Measurements from ENCODE around the gene GRIN2C. TPM values are rescaled to one million over a fixed set of nuclear protein-coding genes. Genes with fewer than 3 reads are reported as not detected.

Gene GRIN2C
- total and polyA plus RNA-seq, 2 donors (not counting 1 experiment from before 2014, with no cell fraction given): 0.01 to 0.50 TPM

DNA sequence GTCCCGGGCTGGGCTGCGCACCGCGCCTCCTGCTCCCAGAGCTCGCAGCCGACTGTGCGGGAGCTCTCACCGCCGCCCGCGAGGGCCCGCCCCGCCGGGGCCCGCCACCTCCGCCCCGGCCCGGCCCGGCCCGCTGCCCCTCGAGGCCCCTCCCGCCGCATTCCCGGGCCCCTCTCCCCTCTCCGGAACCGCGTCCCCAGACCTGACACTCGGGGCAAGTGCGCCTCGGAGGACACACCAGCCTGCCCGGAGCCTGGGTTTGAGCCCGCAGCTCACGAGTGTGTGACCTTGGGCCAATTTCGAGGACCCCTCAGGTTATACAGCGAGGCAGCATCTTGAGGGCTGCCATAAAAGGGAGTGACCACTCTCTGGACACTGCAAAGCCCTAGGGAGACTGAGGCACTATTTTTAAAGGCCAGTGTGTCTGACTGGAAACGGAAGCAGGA, 2.0 kb upstream of the GRIN2C start:
- peaks cover 45% of the 10 kb centered on the region for H3K27me3 ChIP-seq (ENCODE audit: control insufficient read depth, insufficient read depth, low read length)
- H3K4me2 ChIP-seq (ENCODE audit: extremely low read depth, insufficient read depth, low read length): peak overlapping the region; percentile 13
- H2AFZ ChIP-seq (ENCODE audit: low read length): no peak overlapping the region

DNA sequence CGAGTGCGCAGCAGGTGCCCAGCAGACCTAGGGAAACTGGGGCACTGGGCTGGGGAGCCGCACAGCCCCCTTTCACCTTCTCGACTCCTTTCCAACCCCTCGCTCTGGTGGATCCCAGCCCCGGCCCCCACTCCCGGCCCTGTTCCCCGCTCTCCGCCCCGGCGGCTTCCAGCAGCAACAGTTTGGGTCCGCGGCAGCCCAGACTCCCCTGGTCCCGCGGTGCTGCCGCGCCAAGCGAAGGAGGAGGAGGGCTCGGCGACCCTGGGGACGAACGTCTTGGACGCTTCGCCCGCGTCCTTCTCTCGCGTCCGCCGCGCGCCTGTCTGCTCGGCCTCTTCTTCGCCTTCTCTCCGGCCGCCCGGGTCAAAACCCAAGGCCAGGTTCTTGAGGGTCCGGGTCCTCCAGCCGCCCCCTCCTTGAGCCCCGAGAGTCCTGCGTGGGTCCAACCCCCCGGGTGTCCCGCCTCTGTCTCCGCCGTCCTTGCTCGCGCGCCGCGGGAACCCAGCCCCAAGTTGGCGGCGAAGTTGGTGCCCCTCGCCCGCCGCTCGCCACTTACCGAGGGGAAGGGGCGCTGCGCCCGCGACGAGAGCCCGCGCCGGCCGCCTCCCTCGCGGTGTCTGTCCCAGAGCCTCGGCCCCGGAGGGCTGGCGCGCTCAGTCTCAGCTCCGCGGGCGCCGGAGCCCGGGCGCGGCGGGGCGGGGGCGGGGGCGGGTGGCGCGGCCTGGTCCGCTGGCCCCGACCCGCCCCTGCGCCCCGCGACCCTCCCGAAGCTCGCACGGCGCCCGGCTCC, 1.4 kb upstream of the GRIN2C start:
- peak overlapping the region in 1 of 4 experiments; percentile 14 for H3K4me3 ChIP-seq (replicated peaks in 1 of 4; ENCODE audit: control extremely low read depth in 1 of 4, insufficient read depth in 1 of 4, low read depth in 3 of 4, low read length in 4 of 4)
- H3K36me3 ChIP-seq (ENCODE audit: control insufficient read depth, insufficient read depth, low read length): peaks cover 2% of the 10 kb centered on the region
- H3K9me3 ChIP-seq (ENCODE audit: control insufficient read depth, insufficient read depth, low read depth, low read length): no peaks in the 10 kb centered on the region
- H4K20me1 ChIP-seq (ENCODE audit: control insufficient read depth, extremely low read depth, insufficient read depth, low read length): no peaks in the 10 kb centered on the region
- TF ChIP-seq, protein P1, sequence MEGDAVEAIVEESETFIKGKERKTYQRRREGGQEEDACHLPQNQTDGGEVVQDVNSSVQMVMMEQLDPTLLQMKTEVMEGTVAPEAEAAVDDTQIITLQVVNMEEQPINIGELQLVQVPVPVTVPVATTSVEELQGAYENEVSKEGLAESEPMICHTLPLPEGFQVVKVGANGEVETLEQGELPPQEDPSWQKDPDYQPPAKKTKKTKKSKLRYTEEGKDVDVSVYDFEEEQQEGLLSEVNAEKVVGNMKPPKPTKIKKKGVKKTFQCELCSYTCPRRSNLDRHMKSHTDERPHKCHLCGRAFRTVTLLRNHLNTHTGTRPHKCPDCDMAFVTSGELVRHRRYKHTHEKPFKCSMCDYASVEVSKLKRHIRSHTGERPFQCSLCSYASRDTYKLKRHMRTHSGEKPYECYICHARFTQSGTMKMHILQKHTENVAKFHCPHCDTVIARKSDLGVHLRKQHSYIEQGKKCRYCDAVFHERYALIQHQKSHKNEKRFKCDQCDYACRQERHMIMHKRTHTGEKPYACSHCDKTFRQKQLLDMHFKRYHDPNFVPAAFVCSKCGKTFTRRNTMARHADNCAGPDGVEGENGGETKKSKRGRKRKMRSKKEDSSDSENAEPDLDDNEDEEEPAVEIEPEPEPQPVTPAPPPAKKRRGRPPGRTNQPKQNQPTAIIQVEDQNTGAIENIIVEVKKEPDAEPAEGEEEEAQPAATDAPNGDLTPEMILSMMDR (conservative IDR thresholded peaks at IDR 0.05 in 1 of 2, IDR thresholded peaks at IDR 0.05 in 1 of 2; ENCODE audit: low read depth in 1 of 2, low read length in 2 of 2): no peak
- peak; percentile 87 for TF ChIP-seq EZH2 (IDR thresholded peaks at IDR 0.05; ENCODE audit: low read length, missing control alignments)
- H2AFZ ChIP-seq (ENCODE audit: low read length): no peak overlapping the region
- no peak for DNase-seq (ENCODE audit: low read depth in 2 of 2)
- no peaks in the 10 kb centered on the region for H3K4me1 ChIP-seq (ENCODE audit: control insufficient read depth, extremely low read depth, insufficient read depth, low read length)
- H3K27ac ChIP-seq (ENCODE audit: insufficient read depth, low read length): no peak overlapping the region
- H3K9ac ChIP-seq (ENCODE audit: insufficient read depth, low read length): no peak overlapping the region
- no peaks in the 10 kb centered on the region for H3K79me2 ChIP-seq (ENCODE audit: control insufficient read depth, insufficient read depth, low read length)
- H3K4me2 ChIP-seq (ENCODE audit: extremely low read depth, insufficient read depth, low read length): no peak overlapping the region
- H3K27me3 ChIP-seq (ENCODE audit: control insufficient read depth, insufficient read depth, low read length): peaks cover 47% of the 10 kb centered on the region

More for the DNA sequence above, 2.0 kb upstream of the GRIN2C start:
- Histone ChIP-seq H3K4me3 (replicated peaks in 1 of 4; ENCODE audit: control extremely low read depth in 1 of 4, insufficient read depth in 1 of 4, low read depth in 3 of 4, low read length in 4 of 4) (no peak overlapping the region), H3K36me3 (ENCODE audit: control insufficient read depth, insufficient read depth, low read length) (peaks cover 2% of the 10 kb centered on the region), H3K9me3 (ENCODE audit: control insufficient read depth, insufficient read depth, low read depth, low read length) (no peaks in the 10 kb centered on the region), H3K9ac (ENCODE audit: insufficient read depth, low read length) (no peak overlapping the region), H3K4me1 (ENCODE audit: control insufficient read depth, extremely low read depth, insufficient read depth, low read length) (no peaks in the 10 kb centered on the region), H4K20me1 (ENCODE audit: control insufficient read depth, extremely low read depth, insufficient read depth, low read length) (no peaks in the 10 kb centered on the region), H3K27ac (ENCODE audit: insufficient read depth, low read length) (no peak overlapping the region), H3K79me2 (ENCODE audit: control insufficient read depth, insufficient read depth, low read length) (no peaks in the 10 kb centered on the region)
- TF ChIP-seq EZH2 (IDR thresholded peaks at IDR 0.05; ENCODE audit: low read length, missing control alignments): peak; percentile 100
- TF ChIP-seq, protein P1 (conservative IDR thresholded peaks at IDR 0.05 in 1 of 2, IDR thresholded peaks at IDR 0.05 in 1 of 2; ENCODE audit: low read depth in 1 of 2, low read length in 2 of 2): no peak
- no peak for DNase-seq (ENCODE audit: low read depth in 2 of 2)

DNA sequence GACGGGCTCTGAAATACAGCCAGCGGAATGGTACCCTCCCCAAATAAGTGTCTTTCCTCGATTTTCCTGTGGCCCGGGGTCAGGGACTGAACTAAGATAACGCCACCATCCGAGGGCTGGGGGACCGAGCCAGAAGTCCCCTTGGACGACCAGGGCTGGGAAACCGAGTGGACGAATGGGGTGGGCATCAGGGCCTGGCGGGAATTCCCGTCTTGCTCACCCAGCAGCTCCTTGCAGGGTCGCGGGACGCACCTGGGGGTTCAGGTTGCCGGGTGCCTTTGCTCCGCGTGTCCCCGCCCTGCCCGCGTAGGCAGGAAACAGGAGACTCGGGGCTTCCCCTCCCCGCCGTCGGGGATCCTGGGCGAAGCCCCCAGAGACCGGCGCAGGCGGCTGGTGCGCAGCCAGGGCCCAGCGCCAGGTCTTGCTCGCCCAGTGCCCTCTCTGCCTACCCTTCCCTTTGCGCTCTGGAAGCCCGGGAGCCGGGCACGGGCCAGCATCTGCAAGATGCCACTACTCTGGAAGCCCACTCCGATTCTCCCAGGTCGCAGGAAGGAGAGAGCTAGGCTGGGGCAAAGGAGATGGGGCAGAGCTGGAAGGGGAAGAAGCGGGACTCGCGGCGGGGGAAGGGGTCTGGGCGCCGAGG, 665 bp upstream of the GRIN2C start:
- TF ChIP-seq EZH2 (IDR thresholded peaks at IDR 0.05; ENCODE audit: low read length, missing control alignments): no peak
- TF ChIP-seq, protein P1 (conservative IDR thresholded peaks at IDR 0.05 in 1 of 2, IDR thresholded peaks at IDR 0.05 in 1 of 2; ENCODE audit: low read depth in 1 of 2, low read length in 2 of 2): no peak
- Histone ChIP-seq H3K79me2 (ENCODE audit: control insufficient read depth, insufficient read depth, low read length) (no peaks in the 10 kb centered on the region), H3K27me3 (ENCODE audit: control insufficient read depth, insufficient read depth, low read length) (peaks cover 51% of the 10 kb centered on the region), H3K27ac (ENCODE audit: insufficient read depth, low read length) (no peak overlapping the region), H2AFZ (ENCODE audit: low read length) (no peak overlapping the region), H3K4me1 (ENCODE audit: control insufficient read depth, extremely low read depth, insufficient read depth, low read length) (no peaks in the 10 kb centered on the region), H3K4me3 (replicated peaks in 1 of 4; ENCODE audit: control extremely low read depth in 1 of 4, insufficient read depth in 1 of 4, low read depth in 3 of 4, low read length in 4 of 4) (no peak overlapping the region), H3K36me3 (ENCODE audit: control insufficient read depth, insufficient read depth, low read length) (peaks cover 2% of the 10 kb centered on the region), H3K9ac (ENCODE audit: insufficient read depth, low read length) (no peak overlapping the region), H3K4me2 (ENCODE audit: extremely low read depth, insufficient read depth, low read length) (no peak overlapping the region), H4K20me1 (ENCODE audit: control insufficient read depth, extremely low read depth, insufficient read depth, low read length) (no peaks in the 10 kb centered on the region), H3K9me3 (ENCODE audit: control insufficient read depth, insufficient read depth, low read depth, low read length) (no peaks in the 10 kb centered on the region)
- DNase-seq (ENCODE audit: low read depth in 2 of 2): no peak
